Measurements from ENCODE around the gene UBE2H. TPM values are rescaled to one million over a fixed set of nuclear protein-coding genes. Genes with fewer than 3 reads are reported as not detected.

The UBE2H gene
- total RNA-seq, 4 donors from 2014 or later, result 82.7 to 162 (median 103) TPM

GRCh38 chr7:129950933-129951225 lies 1.9 kb downstream of the UBE2H start:
- ATAC-seq (no peak), DNase-seq (no peak)
- Histone ChIP-seq H3K4me3 (peak overlapping the region; percentile 81 to 97 (median 86)), H3K36me3 (no peaks in the 10 kb centered on the region), H3K4me1 (peaks cover 35 to 42% of the 10 kb centered on the region in 2 donors), H3K27ac (peak overlapping the region; percentile 92 to 99 (median 99)), H3K9me3 (no peaks in the 10 kb centered on the region), H3K27me3 (no peaks in the 10 kb centered on the region)
- intact Hi-C loops (cut with DNase I; ENCODE audit: low total_unique reads), result loop anchor here (5.0 kb wide), 1 partner anchor 209 kb away; no protein-coding TSS in a partner anchor
- in situ Hi-C loops (cut with MboI; ENCODE audit: low sequenced_read_pairs in 4 of 4), result no loop called here
- TF ChIP-seq POLR2A (IDR thresholded peaks at IDR 0.05) (no peak), CTCF (IDR thresholded peaks at IDR 0.05 in 4 of 5, conservative IDR thresholded peaks at IDR 0.05 in 1 of 5) (no peak)

GRCh38 chr7:129950191-129950932 lies 2.4 kb downstream of the UBE2H start:
- peak overlapping the region; percentile 92 to 99 (median 99) for H3K27ac ChIP-seq
- H3K9me3 ChIP-seq, result no peaks in the 10 kb centered on the region
- ATAC-seq (no peak), DNase-seq (no peak)
- in situ Hi-C loops (cut with MboI; ENCODE audit: low sequenced_read_pairs in 4 of 4), result no loop called here
- H3K27me3 ChIP-seq, result no peaks in the 10 kb centered on the region
- H3K36me3 ChIP-seq, result no peaks in the 10 kb centered on the region
- TF ChIP-seq CTCF (IDR thresholded peaks at IDR 0.05 in 4 of 5, conservative IDR thresholded peaks at IDR 0.05 in 1 of 5) (no peak), POLR2A (IDR thresholded peaks at IDR 0.05) (peak in 1 of 2 donors; percentile 25)
- peaks cover 38 to 42% of the 10 kb centered on the region in 2 donors for H3K4me1 ChIP-seq
- intact Hi-C loops (cut with DNase I; ENCODE audit: low total_unique reads), result loop anchor here (5.0 kb wide), 1 partner anchor 208 kb away; no protein-coding TSS in a partner anchor
- peak overlapping the region; percentile 81 to 97 (median 86) for H3K4me3 ChIP-seq

GRCh38 chr7:129949292-129950133 lies 3.2 kb downstream of the UBE2H start:
- TF ChIP-seq CTCF (IDR thresholded peaks at IDR 0.05 in 4 of 5, conservative IDR thresholded peaks at IDR 0.05 in 1 of 5) (no peak), POLR2A (IDR thresholded peaks at IDR 0.05) (peak in 1 of 2 donors; percentile 54)
- Histone ChIP-seq H3K36me3 (no peaks in the 10 kb centered on the region), H3K4me1 (peaks cover 38 to 46% of the 10 kb centered on the region in 2 donors), H3K9me3 (no peaks in the 10 kb centered on the region), H3K27me3 (no peaks in the 10 kb centered on the region), H3K27ac (peak overlapping the region; percentile 92 to 99 (median 99)), H3K4me3 (peak overlapping the region; percentile 81 to 97 (median 86))
- in situ Hi-C loops (cut with MboI; ENCODE audit: low sequenced_read_pairs in 4 of 4) (loop anchor here in 1 of 4 donors (25.0 kb wide), 1 partner anchor 112 kb away; no protein-coding TSS in a partner anchor), intact Hi-C loops (cut with DNase I; ENCODE audit: low total_unique reads) (loop anchor here (2.0 to 5.0 kb wide), 3 partner anchors 33 to 207 kb away; no protein-coding TSS in a partner anchor)
- DNase-seq, result no peak
- ATAC-seq, result peak; percentile 11 to 25

GRCh38 chr7:129948877-129949291 lies 3.9 kb downstream of the UBE2H start:
- in situ Hi-C loops (cut with MboI; ENCODE audit: low sequenced_read_pairs in 4 of 4) (loop anchor here in 1 of 4 donors (25.0 kb wide), 1 partner anchor 112 kb away; no protein-coding TSS in a partner anchor), intact Hi-C loops (cut with DNase I; ENCODE audit: low total_unique reads) (loop anchor here (2.0 kb wide), 2 partner anchors 32 to 72 kb away; no protein-coding TSS in a partner anchor)
- peak overlapping the region; percentile 92 to 99 (median 99) for H3K27ac ChIP-seq
- DNase-seq, result peak; percentile 88 to 89
- no peaks in the 10 kb centered on the region for H3K27me3 ChIP-seq
- peak; percentile 69 to 71 for ATAC-seq
- TF ChIP-seq CTCF (IDR thresholded peaks at IDR 0.05 in 4 of 5, conservative IDR thresholded peaks at IDR 0.05 in 1 of 5) (no peak), POLR2A (IDR thresholded peaks at IDR 0.05) (peak; percentile 33 to 78)
- no peaks in the 10 kb centered on the region for H3K9me3 ChIP-seq
- peaks cover 38 to 46% of the 10 kb centered on the region in 2 donors for H3K4me1 ChIP-seq
- no peaks in the 10 kb centered on the region for H3K36me3 ChIP-seq
- peak overlapping the region; percentile 81 to 97 (median 86) for H3K4me3 ChIP-seq
